Fibroblast of pulmonary artery (primary cell): ENCODE data around the gene NOP14.

Experiments
- DNase-seq: peaks from one replicate; pipeline ENCODE4 v3.0.0-alpha.2; 2010; ENCODE audit warnings: low read depth
- H3K4me3 ChIP-seq: replicated peaks from 2 replicates; pipeline ENCODE4 v1.5.1; 2011; ENCODE audit warnings: low read depth, mild to moderate bottlenecking, control low read depth, low read length, moderate library complexity
- TF ChIP-seq, protein P1 (sequence below): IDR thresholded peaks from 2 replicates; pipeline ENCODE4 v1.5.1; 2011; ENCODE audit warnings: mild to moderate bottlenecking, control low read depth, low read length, inconsistent platforms; ENCODE audit errors: missing control alignments

NOP14 gene

DNA sequence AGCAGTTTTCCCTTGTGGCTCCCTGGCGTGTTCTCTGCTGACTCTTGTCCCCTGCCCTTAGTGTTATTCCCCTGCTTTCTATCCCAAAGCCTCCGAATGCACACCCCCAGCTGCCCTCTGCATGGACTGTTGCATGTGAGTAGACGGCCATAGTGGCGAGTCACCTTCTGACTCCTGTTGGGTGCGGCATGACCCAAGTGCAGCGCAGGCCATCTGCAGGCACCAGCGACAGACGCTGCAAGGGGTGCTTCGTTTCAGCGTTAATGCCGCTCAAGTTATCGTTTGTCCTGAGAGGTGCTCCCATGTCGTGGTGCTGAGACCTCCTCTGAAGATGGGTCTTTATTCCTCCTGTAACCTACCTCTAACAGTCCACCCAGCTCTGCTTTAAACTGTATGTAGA, 57.7 kb downstream of the NOP14 start:
- no peak overlapping the region for H3K4me3 ChIP-seq
- DNase-seq: no peak
- TF ChIP-seq, protein P1, sequence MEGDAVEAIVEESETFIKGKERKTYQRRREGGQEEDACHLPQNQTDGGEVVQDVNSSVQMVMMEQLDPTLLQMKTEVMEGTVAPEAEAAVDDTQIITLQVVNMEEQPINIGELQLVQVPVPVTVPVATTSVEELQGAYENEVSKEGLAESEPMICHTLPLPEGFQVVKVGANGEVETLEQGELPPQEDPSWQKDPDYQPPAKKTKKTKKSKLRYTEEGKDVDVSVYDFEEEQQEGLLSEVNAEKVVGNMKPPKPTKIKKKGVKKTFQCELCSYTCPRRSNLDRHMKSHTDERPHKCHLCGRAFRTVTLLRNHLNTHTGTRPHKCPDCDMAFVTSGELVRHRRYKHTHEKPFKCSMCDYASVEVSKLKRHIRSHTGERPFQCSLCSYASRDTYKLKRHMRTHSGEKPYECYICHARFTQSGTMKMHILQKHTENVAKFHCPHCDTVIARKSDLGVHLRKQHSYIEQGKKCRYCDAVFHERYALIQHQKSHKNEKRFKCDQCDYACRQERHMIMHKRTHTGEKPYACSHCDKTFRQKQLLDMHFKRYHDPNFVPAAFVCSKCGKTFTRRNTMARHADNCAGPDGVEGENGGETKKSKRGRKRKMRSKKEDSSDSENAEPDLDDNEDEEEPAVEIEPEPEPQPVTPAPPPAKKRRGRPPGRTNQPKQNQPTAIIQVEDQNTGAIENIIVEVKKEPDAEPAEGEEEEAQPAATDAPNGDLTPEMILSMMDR: no peak

DNA sequence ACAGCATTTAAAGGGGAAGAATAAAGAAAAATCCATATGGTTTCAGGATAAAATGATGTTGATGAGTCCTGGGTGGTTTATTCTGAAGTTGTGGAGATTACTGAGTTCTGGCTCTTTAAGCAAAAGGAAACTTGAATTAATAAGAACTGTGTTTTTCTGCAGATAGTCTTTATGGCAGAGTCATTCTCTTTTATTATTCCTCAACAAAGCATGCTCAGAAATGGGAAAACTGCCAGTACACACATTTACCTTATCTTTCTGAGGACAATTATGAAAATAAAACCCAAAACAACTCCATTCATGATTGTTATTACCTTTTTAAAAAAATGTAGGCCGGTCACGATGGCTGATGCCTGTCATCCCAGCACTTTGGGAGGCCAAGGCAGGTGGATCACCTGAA, 61.1 kb downstream of the NOP14 start:
- DNase-seq: peak; percentile 61
- no peak overlapping the region for H3K4me3 ChIP-seq
- TF ChIP-seq, protein P1: no peak

DNA sequence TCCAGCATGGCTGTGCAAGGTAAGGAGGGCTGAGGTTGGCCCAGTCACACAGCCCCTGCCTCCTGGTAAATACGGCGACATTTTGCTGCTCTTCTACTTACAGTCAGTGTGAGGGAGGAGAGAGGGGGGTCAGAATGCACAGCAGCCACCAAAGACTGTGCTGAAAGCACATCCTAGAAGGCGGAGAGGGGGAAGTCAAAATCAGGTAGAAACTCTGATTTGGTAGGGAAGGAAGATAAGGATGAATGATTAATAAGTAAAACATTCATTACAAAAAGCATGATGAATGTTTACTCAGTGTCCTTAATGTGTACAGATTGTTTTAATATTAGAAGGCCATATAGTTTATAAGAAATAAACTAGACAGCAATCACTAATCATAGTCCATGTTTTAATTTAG, 62.0 kb downstream of the NOP14 start:
- H3K4me3 ChIP-seq: no peak overlapping the region
- TF ChIP-seq, protein P1: no peak
- DNase-seq: no peak

DNA sequence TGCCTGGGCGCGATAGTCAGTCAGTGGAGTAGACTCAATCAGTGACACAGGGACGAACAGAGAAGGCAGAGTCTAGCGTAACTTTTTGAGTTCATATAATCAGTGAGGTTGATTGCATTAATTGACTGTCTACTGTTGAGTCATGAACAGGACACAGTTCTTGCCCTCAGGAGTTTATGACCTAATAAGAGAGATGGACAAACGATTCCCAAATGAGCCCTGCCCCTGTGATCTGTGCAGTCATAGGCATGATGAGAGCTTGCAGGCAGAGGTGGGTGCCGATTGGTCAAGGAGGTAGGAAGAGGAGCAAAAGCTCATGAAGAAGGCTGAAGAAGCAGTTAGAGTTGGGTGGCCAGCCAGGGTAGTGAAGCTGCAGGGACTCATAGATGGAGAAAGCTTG, 62.5 kb downstream of the NOP14 start:
- TF ChIP-seq, protein P1: no peak
- no peak for DNase-seq
- no peak overlapping the region for H3K4me3 ChIP-seq

DNA sequence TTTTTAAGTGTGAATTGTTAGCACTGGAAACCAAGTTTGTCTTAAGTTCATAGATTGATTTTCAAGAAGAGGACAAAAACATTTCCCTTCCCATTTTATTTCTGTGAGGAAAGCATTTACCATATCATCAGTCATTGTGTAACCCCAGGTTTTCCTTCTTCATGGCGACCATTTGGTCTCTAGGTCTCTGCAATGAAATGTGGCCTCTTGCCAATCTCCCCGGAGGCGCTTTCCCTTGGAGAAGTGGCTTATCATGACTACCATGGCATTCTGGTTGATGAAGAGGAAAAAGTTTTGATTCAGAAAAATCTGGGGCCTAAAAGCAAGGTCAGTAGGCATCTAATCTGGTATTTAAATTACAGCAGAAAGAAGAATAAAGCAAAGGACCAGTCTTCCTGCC, 65.2 kb downstream of the NOP14 start:
- TF ChIP-seq, protein P1: no peak
- peak; percentile 33 for DNase-seq
- no peak overlapping the region for H3K4me3 ChIP-seq

DNA sequence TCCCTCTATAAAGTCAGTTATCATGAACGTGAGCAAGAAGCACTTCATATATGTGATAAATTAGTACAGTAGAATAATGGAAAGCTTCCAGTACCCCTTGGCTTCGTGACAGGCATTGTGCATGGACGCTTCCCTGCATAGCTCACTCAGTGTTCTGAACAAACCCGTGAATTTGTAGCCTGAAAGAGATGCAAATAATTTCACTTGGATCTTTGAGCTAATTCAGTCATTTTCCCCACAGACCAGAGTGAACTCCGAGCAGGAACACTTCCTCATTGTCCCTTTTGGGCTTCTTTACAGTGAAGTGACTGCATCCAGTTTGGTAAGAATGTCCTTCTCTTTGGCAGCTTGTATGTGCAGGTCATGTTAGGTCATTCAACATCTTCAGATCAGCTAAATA, 69.4 kb downstream of the NOP14 start:
- no peak overlapping the region for H3K4me3 ChIP-seq
- TF ChIP-seq, protein P1: no peak
- DNase-seq: peak; percentile 61

DNA sequence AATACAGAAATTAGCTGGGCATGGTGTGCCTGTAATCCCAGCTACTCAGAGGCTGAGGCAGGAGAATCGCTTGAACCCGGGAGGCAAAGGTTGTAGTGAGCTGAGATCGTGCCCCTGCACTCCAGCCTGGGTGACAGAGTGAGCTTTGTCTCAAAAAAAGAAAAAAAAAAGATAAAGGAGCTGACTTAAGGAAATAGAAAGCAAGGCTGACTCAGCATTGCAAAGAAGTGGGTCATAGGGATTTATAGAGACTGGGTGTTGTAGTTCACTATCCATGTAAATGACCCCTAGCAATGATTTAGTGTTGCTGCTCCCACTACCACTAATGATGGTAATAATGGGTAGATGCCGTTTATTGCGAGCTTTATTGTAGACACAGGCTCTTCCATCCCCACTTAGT, 71.9 kb downstream of the NOP14 start:
- DNase-seq: peak; percentile 69
- no peak overlapping the region for H3K4me3 ChIP-seq
- TF ChIP-seq, protein P1: no peak
